ENCODE results near the gene XRCC5. TPM values are rescaled to one million over a fixed set of nuclear protein-coding genes. Genes with fewer than 3 reads are reported as not detected.

XRCC5 gene
- total and polyA plus RNA-seq, 10 of the 15 experiments (the other 5 are each of a cell fraction or from before 2014, with no cell fraction given): 259 to 815 (median 530) TPM

- TF ChIP-seq ZBTB33 (IDR thresholded peaks at IDR 0.05) (no peak), HDAC6 (IDR thresholded peaks at IDR 0.05; ENCODE audit: unreplicated experiment) (no peak), ZSCAN29 (IDR thresholded peaks at IDR 0.05) (peak; percentile 28; the same call in 1 of the 2 replicates), EED (IDR thresholded peaks at IDR 0.05; ENCODE audit: low read depth) (peak; percentile 93), NRF1 (conservative IDR thresholded peaks at IDR 0.05; ENCODE audit: low read depth, low read length) (no peak), PAX5 (IDR thresholded peaks at IDR 0.05; ENCODE audit: borderline replicate concordance, low read depth, low read length) (peak; percentile 53; the same call in 1 of the 2 replicates), NBN (IDR thresholded peaks at IDR 0.05) (no peak), IKZF1 (conservative IDR thresholded peaks at IDR 0.05) (peak; percentile 91), ZBTB11 (CRISPR knock-in tag; IDR thresholded peaks at IDR 0.05) (no peak), ZZZ3 (IDR thresholded peaks at IDR 0.05; ENCODE audit: control insufficient read depth, insufficient read length, low read depth) (no peak), NFIC (IDR thresholded peaks at IDR 0.05; ENCODE audit: low read depth, low read length) (peak; percentile 88), RCOR1 (conservative IDR thresholded peaks at IDR 0.05; ENCODE audit: low read depth, low read length) (no peak), FOXM1 (IDR thresholded peaks at IDR 0.05; ENCODE audit: low read depth, low read length) (peak; percentile 81; the same call in 1 of the 2 replicates), MLLT1 (IDR thresholded peaks at IDR 0.05) (0 out of 2 replicates have a peak, but pooled peaks have one; percentile 29), DPF2 (IDR thresholded peaks at IDR 0.05) (peak; percentile 73), SMC3 (IDR thresholded peaks at IDR 0.05; ENCODE audit: borderline replicate concordance, low read length) (peak; percentile 25; the same call in 1 of the 2 replicates), STAT3 (IDR thresholded peaks at IDR 0.05; ENCODE audit: low read depth, low read length) (no peak), IRF3 (IDR thresholded peaks at IDR 0.05) (no peak), MEF2A (IDR thresholded peaks at IDR 0.05; ENCODE audit: insufficient read depth, low read depth, low read length) (peak; percentile 90), BCL11A (IDR thresholded peaks at IDR 0.05; ENCODE audit: low read depth, low read length) (peak; percentile 71; the same call in 1 of the 2 replicates), ETV6 (conservative IDR thresholded peaks at IDR 0.05 in 1 of 2, IDR thresholded peaks at IDR 0.05 in 1 of 2; ENCODE audit: borderline replicate concordance in 1 of 2, low read depth in 1 of 2) (0 out of 4 replicates have a peak, but pooled peaks of 1 of the 2 experiments have one; percentile 16), CBX3 (IDR thresholded peaks at IDR 0.05; ENCODE audit: borderline replicate concordance, low read depth) (no peak), MTA3 (IDR thresholded peaks at IDR 0.05; ENCODE audit: borderline replicate concordance, low read length) (peak; percentile 84; the same call in 1 of the 2 replicates)
These were observed 113.7 kb downstream of the XRCC5 start (continued) for GRCh38 chr2:216222650-216223352.

All from GM12878 (cell line).